Measurements from ENCODE around the gene BCR.

Gene BCR

GRCh38 chr22:23238707-23239106 lies 58.4 kb downstream of the BCR start:
- Histone ChIP-seq H3K79me2 (ENCODE audit: control insufficient read depth, low read length) (peaks cover 98% of the 10 kb centered on the region), H3K4me1 (ENCODE audit: control insufficient read depth, low read length) (peaks cover 46% of the 10 kb centered on the region), H3K36me3 (ENCODE audit: control insufficient read depth, low read length) (peaks cover 16% of the 10 kb centered on the region), H3K9me2 (replicated peaks; ENCODE audit: control insufficient read depth, low read length) (no peaks in the 10 kb centered on the region), H3K27me3 (ENCODE audit: control insufficient read depth, low read length) (no peaks in the 10 kb centered on the region), H3K4me3 (ENCODE audit: low read length) (no peak overlapping the region), H3K27ac (ENCODE audit: low read depth, low read length) (no peak overlapping the region), H3F3A (ENCODE audit: control insufficient read depth, insufficient read depth) (no peaks in the 10 kb centered on the region; the same call in 1 of the 2 replicates), H4K20me1 (ENCODE audit: control insufficient read depth, insufficient read depth, low read depth, low read length) (peaks cover 7% of the 10 kb centered on the region; the same call in 1 of the 2 replicates), H3K4me2 (ENCODE audit: low read length) (no peak overlapping the region), H3K9me3 (ENCODE audit: control insufficient read depth, insufficient read depth, low read length) (peaks cover 4% of the 10 kb centered on the region; the same call in 1 of the 2 replicates)
- TF ChIP-seq EZH2phosphoT487 (IDR thresholded peaks at IDR 0.05; ENCODE audit: borderline replicate concordance, low read length) (no peak), CTCF (IDR thresholded peaks at IDR 0.05; ENCODE audit: low read depth, low read length, poor library complexity, severe bottlenecking) (no peak)

GRCh38 chr22:23239429-23239828 lies 59.1 kb downstream of the BCR start:
- no peak overlapping the region for H3K4me2 ChIP-seq (ENCODE audit: low read length)
- peaks cover 98% of the 10 kb centered on the region for H3K79me2 ChIP-seq (ENCODE audit: control insufficient read depth, low read length)
- peaks cover 4% of the 10 kb centered on the region; the same call in 1 of the 2 replicates for H3K9me3 ChIP-seq (ENCODE audit: control insufficient read depth, insufficient read depth, low read length)
- no peaks in the 10 kb centered on the region for H3K27me3 ChIP-seq (ENCODE audit: control insufficient read depth, low read length)
- peaks cover 22% of the 10 kb centered on the region for H3K36me3 ChIP-seq (ENCODE audit: control insufficient read depth, low read length)
- no peak overlapping the region for H3K27ac ChIP-seq (ENCODE audit: low read depth, low read length)
- H4K20me1 ChIP-seq (ENCODE audit: control insufficient read depth, insufficient read depth, low read depth, low read length): peaks cover 11% of the 10 kb centered on the region; the same call in 1 of the 2 replicates
- TF ChIP-seq CTCF (IDR thresholded peaks at IDR 0.05; ENCODE audit: low read depth, low read length, poor library complexity, severe bottlenecking) (no peak), EZH2phosphoT487 (IDR thresholded peaks at IDR 0.05; ENCODE audit: borderline replicate concordance, low read length) (no peak)
- H3F3A ChIP-seq (ENCODE audit: control insufficient read depth, insufficient read depth): no peaks in the 10 kb centered on the region; the same call in 1 of the 2 replicates
- H3K9me2 ChIP-seq (replicated peaks; ENCODE audit: control insufficient read depth, low read length): no peaks in the 10 kb centered on the region
- H3K4me1 ChIP-seq (ENCODE audit: control insufficient read depth, low read length): peaks cover 53% of the 10 kb centered on the region
- H3K4me3 ChIP-seq (ENCODE audit: low read length): no peak overlapping the region

- H3K4me2 ChIP-seq (ENCODE audit: low read length): peak overlapping the region; percentile 81
- no peaks in the 10 kb centered on the region; the same call in 1 of the 2 replicates for H3F3A ChIP-seq (ENCODE audit: control insufficient read depth, insufficient read depth)
- no peaks in the 10 kb centered on the region for H3K9me2 ChIP-seq (replicated peaks; ENCODE audit: control insufficient read depth, low read length)
- H3K36me3 ChIP-seq (ENCODE audit: control insufficient read depth, low read length): peaks cover 23% of the 10 kb centered on the region
- peak overlapping the region; percentile 35 for H3K4me3 ChIP-seq (ENCODE audit: low read length)
- peaks cover 4% of the 10 kb centered on the region; the same call in 1 of the 2 replicates for H3K9me3 ChIP-seq (ENCODE audit: control insufficient read depth, insufficient read depth, low read length)
- peaks cover 11% of the 10 kb centered on the region for H4K20me1 ChIP-seq (ENCODE audit: control insufficient read depth, insufficient read depth, low read depth, low read length)
- peaks cover 99% of the 10 kb centered on the region for H3K79me2 ChIP-seq (ENCODE audit: control insufficient read depth, low read length)
- 0 out of 2 replicates have a peak overlapping the region, but pooled peaks have one; percentile 8 for H3K27ac ChIP-seq (ENCODE audit: low read depth, low read length)
- H3K4me1 ChIP-seq (ENCODE audit: control insufficient read depth, low read length): peaks cover 62% of the 10 kb centered on the region
- TF ChIP-seq EZH2phosphoT487 (IDR thresholded peaks at IDR 0.05; ENCODE audit: borderline replicate concordance, low read length): no peak
- TF ChIP-seq CTCF (IDR thresholded peaks at IDR 0.05; ENCODE audit: low read depth, low read length, poor library complexity, severe bottlenecking): peak; percentile 51
- no peaks in the 10 kb centered on the region for H3K27me3 ChIP-seq (ENCODE audit: control insufficient read depth, low read length)
These were observed 60.5 kb downstream of the BCR start for GRCh38 chr22:23240639-23241389.

Data from DOHH2 (cell line).